NCI-H524 treated with DMSO at 0.1 percent for 48 hours (cell line): Measurements from ENCODE around the gene OPCML.

Experiments
- DNase-seq: peaks from one replicate; lab custom pipeline; 2025; lab: John Stamatoyannopoulos, UW

Gene OPCML

GRCh38 chr11:133034929-133035328 lies 497.4 kb downstream of the OPCML start:
- DNase-seq = no peak

- DNase-seq = no peak
Observed at GRCh38 chr11:133029107-133029506, 503.2 kb downstream of the OPCML start.

- DNase-seq = no peak
Observed at GRCh38 chr11:133026952-133027351, 505.3 kb downstream of the OPCML start.

- DNase-seq = no peak
Observed at GRCh38 chr11:133024301-133024700, 508.0 kb downstream of the OPCML start.

GRCh38 chr11:133023232-133023631 lies 509.1 kb downstream of the OPCML start:
- no peak for DNase-seq

- DNase-seq = no peak
Observed at GRCh38 chr11:133021553-133021952, 510.7 kb downstream of the OPCML start.

- peak; percentile 70 for DNase-seq
Observed at GRCh38 chr11:133020372-133020714, 512.0 kb downstream of the OPCML start.

GRCh38 chr11:133019545-133020371 lies 512.5 kb downstream of the OPCML start:
- DNase-seq = no peak

GRCh38 chr11:133015457-133015856 lies 516.8 kb downstream of the OPCML start:
- DNase-seq = no peak

- no peak for DNase-seq
Observed at GRCh38 chr11:133014337-133014736, 518.0 kb downstream of the OPCML start.

- DNase-seq = no peak
Observed at GRCh38 chr11:133012803-133013202, 519.5 kb downstream of the OPCML start.

GRCh38 chr11:133011604-133012003 lies 520.7 kb downstream of the OPCML start:
- no peak for DNase-seq

GRCh38 chr11:133007027-133007584 lies 525.2 kb downstream of the OPCML start:
- no peak for DNase-seq

- DNase-seq = no peak
Observed at GRCh38 chr11:133004369-133004768, 527.9 kb downstream of the OPCML start.

- DNase-seq = no peak
Observed at GRCh38 chr11:132999516-132999915, 532.8 kb downstream of the OPCML start.

- DNase-seq = no peak
Observed at GRCh38 chr11:132999031-132999430, 533.3 kb downstream of the OPCML start.

GRCh38 chr11:132997396-132997795 lies 534.9 kb downstream of the OPCML start:
- DNase-seq = no peak

- no peak for DNase-seq
Observed at GRCh38 chr11:132994966-132995365, 537.3 kb downstream of the OPCML start.

GRCh38 chr11:132993991-132994502 lies 538.3 kb downstream of the OPCML start:
- no peak for DNase-seq

- DNase-seq = no peak
Observed at GRCh38 chr11:132992838-132993631, 539.3 kb downstream of the OPCML start.

- no peak for DNase-seq
Observed at GRCh38 chr11:132988411-132988810, 543.9 kb downstream of the OPCML start.

GRCh38 chr11:132987936-132988335 lies 544.4 kb downstream of the OPCML start:
- DNase-seq = no peak

GRCh38 chr11:132983641-132983978 lies 548.7 kb downstream of the OPCML start:
- DNase-seq = no peak
